OCI-LY3 (cell line): ENCODE results near the gene SGPP2.
"Not testable (repeated sequence)": the region's sequence is repeated elsewhere in the genome, so short reads cannot be mapped to it uniquely, and the experiment has no call there.

Experiments used
- H2AFZ ChIP-seq: fragments of 200-600, 300-600 bp; shearing (Covaris generic); 2 replicates; pipeline ENCODE4 v1.6.0; 2014; ENCODE audit warnings: antibody characterized with exemption, low read depth, low read length
- H3K27ac ChIP-seq: fragments of 200-600, 300-600 bp; sonication (generic); 2 replicates; pipeline ENCODE4 v1.5.1; 2014; ENCODE audit warnings: mild to moderate bottlenecking, low read length, moderate library complexity, mixed read lengths
- H3K27me3 ChIP-seq: fragments of 200-600, 300-600 bp; sonication (generic); 2 replicates; pipeline ENCODE4 v1.6.1; 2014; ENCODE audit warnings: low read depth, low read length, mixed read lengths
- H3K36me3 ChIP-seq: fragments of 200-600, 300-600 bp; sonication (generic); replicated peaks from 2 replicates; pipeline ENCODE3; 2014; ENCODE audit warnings: low read depth, low read length, mixed read lengths
- H3K4me1 ChIP-seq: fragments of 300-600, 200-600 bp; sonication (generic); 2 replicates; pipeline ENCODE4 v1.6.1; 2014; ENCODE audit warnings: low read length, mixed read lengths
- H3K4me2 ChIP-seq: fragments of 200-600, 300-600 bp; sonication (generic); 2 replicates; pipeline ENCODE4 v1.6.1; 2014; ENCODE audit warnings: low read length, mixed read lengths
- H3K4me3 ChIP-seq: fragments of 300-600, 200-600 bp; sonication (generic); 2 replicates; pipeline ENCODE4 v1.5.1; 2014; ENCODE audit warnings: antibody characterized with exemption, mild to moderate bottlenecking, low read length, moderate library complexity
- H3K79me2 ChIP-seq: fragments of 300-600, 200-600 bp; shearing (Covaris generic); 2 replicates; pipeline ENCODE4 v1.6.1; 2014; ENCODE audit warnings: mild to moderate bottlenecking, low read length, mixed read lengths
- H3K9ac ChIP-seq: fragments of 300-600, 200-600 bp; shearing (Covaris generic); 2 replicates; pipeline ENCODE4 v1.6.0; 2014; ENCODE audit warnings: mild to moderate bottlenecking, low read length, moderate library complexity
- H3K9me3 ChIP-seq: fragments of 200-600, 300-600 bp; shearing (Covaris generic); 2 replicates; pipeline ENCODE4 v1.6.1; 2014; ENCODE audit warnings: low read length, mixed read lengths; ENCODE audit not compliant: insufficient read depth
- H4K20me1 ChIP-seq: fragments of 200-600, 300-600 bp; sonication (generic); 2 replicates; pipeline ENCODE4 v1.6.1; 2016; ENCODE audit warnings: low read length, mixed read lengths; ENCODE audit not compliant: insufficient read depth
- EZH2phosphoT487 ChIP-seq: fragments of 200-600 bp; shearing (Covaris generic); IDR thresholded peaks from 2 replicates; pipeline ENCODE4 v1.6.1; 2018; ENCODE audit warnings: antibody characterized with exemption, mixed run types, low read depth
- TF ChIP-seq, protein P1 (sequence below): fragments of 200-600, 300-600 bp; sonication (generic); IDR thresholded peaks from 2 replicates; pipeline ENCODE4 v1.5.1; 2014; ENCODE audit warnings: antibody characterized with exemption, low read length, low read depth

Gene SGPP2

DNA sequence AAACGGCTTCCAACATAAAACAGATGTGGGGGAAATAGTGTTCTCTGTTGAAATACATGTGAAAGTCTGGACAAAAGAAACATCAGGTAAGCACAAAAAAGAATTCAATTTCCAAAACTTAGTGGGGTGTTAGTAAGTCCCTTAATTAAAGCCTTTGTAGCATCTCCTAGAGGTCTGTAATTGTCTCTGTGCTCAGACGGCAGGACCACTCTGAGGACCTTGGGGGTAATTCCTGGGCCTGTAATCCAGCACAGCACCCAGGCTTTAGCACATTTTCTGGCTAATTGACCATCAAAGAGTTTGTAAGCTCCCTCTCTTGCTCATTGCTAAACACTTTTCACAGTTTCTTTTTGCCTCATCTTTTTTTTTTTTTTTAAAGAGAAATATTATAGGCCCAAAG is 151.3 kb downstream of the SGPP2 start:
- Histone ChIP-seq H3K9me3 (no peaks in the 10 kb centered on the region), H3K4me2 (no peak overlapping the region), H4K20me1 (no peaks in the 10 kb centered on the region), H3K27ac (no peak overlapping the region), H3K9ac (no peak overlapping the region), H3K4me3 (no peak overlapping the region), H3K79me2 (peaks cover 5% of the 10 kb centered on the region), H2AFZ (no peak overlapping the region), H3K4me1 (no peaks in the 10 kb centered on the region), H3K36me3 (peaks cover 7% of the 10 kb centered on the region), H3K27me3 (no peaks in the 10 kb centered on the region)
- TF ChIP-seq, protein P1, sequence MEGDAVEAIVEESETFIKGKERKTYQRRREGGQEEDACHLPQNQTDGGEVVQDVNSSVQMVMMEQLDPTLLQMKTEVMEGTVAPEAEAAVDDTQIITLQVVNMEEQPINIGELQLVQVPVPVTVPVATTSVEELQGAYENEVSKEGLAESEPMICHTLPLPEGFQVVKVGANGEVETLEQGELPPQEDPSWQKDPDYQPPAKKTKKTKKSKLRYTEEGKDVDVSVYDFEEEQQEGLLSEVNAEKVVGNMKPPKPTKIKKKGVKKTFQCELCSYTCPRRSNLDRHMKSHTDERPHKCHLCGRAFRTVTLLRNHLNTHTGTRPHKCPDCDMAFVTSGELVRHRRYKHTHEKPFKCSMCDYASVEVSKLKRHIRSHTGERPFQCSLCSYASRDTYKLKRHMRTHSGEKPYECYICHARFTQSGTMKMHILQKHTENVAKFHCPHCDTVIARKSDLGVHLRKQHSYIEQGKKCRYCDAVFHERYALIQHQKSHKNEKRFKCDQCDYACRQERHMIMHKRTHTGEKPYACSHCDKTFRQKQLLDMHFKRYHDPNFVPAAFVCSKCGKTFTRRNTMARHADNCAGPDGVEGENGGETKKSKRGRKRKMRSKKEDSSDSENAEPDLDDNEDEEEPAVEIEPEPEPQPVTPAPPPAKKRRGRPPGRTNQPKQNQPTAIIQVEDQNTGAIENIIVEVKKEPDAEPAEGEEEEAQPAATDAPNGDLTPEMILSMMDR: no peak
- TF ChIP-seq EZH2phosphoT487: no peak

DNA sequence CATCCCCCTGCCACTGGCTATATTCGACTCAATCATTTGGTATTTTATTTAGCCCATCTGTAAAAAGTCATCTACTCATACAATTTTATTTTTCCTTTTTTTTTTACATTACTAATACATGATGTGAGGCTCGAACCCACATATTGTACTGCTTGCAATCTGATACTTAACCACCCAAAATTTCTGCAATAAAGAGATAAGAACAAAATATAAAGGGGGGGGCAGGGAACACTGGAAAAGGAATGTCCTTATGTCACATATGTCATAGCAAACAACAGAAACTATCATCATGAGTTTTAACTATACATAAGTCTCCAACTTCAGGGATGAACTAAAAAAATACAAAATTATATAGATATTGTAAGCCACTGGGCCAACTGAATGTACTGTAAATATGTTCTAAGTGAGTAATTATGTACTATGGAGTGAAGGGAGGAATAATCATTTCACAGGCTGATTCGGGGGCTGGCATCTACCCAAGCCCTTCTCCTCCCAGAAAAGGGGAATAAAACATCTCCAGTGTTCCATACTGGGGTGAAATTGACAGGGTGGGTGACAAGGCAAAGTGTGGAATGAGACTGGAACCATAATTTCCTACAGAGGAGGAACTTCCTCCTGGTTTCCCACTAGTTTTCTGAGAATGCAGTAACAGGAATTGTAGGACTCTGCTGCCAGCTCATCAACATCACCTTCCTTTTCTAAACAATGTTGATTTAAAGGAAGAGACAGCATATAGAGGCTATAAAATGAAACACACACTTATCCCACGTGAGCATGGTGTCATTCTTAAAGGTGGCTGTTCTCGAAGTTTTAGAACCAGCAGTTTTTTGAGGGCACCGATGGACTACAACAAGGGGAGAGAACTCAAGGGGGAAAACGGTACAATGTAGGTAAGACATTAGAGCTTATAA is 152.1 kb downstream of the SGPP2 start:
- no peaks in the 10 kb centered on the region for H3K4me1 ChIP-seq
- H4K20me1 ChIP-seq: no peaks in the 10 kb centered on the region
- peaks cover 3% of the 10 kb centered on the region for H3K36me3 ChIP-seq
- TF ChIP-seq EZH2phosphoT487: no peak
- TF ChIP-seq, protein P1: no peak
- no peak overlapping the region for H3K4me3 ChIP-seq
- no peaks in the 10 kb centered on the region for H3K27me3 ChIP-seq
- H3K79me2 ChIP-seq: peaks cover 6% of the 10 kb centered on the region
- no peak overlapping the region for H2AFZ ChIP-seq
- H3K9me3 ChIP-seq: no peaks in the 10 kb centered on the region
- H3K4me2 ChIP-seq: no peak overlapping the region
- H3K27ac ChIP-seq: no peak overlapping the region
- H3K9ac ChIP-seq: no peak overlapping the region

DNA sequence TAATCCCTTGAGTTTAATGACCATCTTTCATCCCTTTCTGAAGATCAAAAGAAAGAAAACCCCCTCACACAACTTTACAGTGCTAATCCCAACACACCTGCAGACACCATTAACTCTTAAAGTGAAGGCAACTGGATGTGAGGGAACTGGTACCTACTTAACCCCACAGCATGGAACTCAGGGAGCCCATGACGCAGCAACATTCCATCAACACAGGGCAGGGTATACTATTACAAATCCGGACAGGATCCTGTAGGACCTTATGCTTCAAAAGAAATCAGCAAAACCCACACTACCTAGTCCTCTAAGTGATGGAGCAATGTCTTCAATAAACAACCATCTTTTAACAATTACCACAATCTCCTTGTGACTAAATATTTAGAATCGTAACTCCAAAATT is 153.0 kb downstream of the SGPP2 start:
- Histone ChIP-seq H3K4me2 (no peak overlapping the region), H3K27me3 (no peaks in the 10 kb centered on the region), H3K79me2 (peaks cover 11% of the 10 kb centered on the region)

DNA sequence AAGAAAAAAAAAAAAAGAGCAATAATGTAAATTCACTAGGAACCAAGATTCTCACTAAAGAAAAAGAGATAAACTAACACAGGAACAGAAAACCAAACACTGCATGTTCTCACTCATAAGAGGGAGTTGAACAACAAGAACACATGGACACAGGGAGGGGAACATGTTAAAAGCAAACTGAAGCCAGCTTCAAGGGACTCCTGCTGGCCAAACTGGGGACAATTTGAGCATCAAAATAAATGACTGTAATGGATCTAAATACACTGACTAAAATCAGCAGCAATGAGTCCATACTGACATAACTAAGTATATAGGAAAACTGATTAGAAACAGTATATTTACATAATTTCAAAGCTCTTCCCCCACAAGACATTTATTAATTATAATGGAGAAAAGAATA is 158.6 kb downstream of the SGPP2 start:
- Histone ChIP-seq H3K27ac (no peak overlapping the region), H3K4me1 (no peaks in the 10 kb centered on the region), H3K27me3 (no peaks in the 10 kb centered on the region), H3K4me2 (no peak overlapping the region), H3K4me3 (no peak overlapping the region), H3K36me3 (no peaks in the 10 kb centered on the region), H3K9me3 (no peaks in the 10 kb centered on the region), H3K9ac (no peak overlapping the region), H4K20me1 (no peaks in the 10 kb centered on the region), H3K79me2 (peaks cover 8% of the 10 kb centered on the region), H2AFZ (no peak overlapping the region)
- TF ChIP-seq, protein P1: peak; percentile 10; the same call in 1 of the 2 replicates
- TF ChIP-seq EZH2phosphoT487: no peak

More for the DNA sequence above, 153.0 kb downstream of the SGPP2 start:
- Histone ChIP-seq H3K9ac (no peak overlapping the region), H3K36me3 (no peaks in the 10 kb centered on the region), H4K20me1 (no peaks in the 10 kb centered on the region), H3K4me3 (no peak overlapping the region), H3K4me1 (no peaks in the 10 kb centered on the region), H3K27ac (no peak overlapping the region), H3K9me3 (no peaks in the 10 kb centered on the region), H2AFZ (no peak overlapping the region)
- TF ChIP-seq, protein P1: no peak
- no peak for TF ChIP-seq EZH2phosphoT487

DNA sequence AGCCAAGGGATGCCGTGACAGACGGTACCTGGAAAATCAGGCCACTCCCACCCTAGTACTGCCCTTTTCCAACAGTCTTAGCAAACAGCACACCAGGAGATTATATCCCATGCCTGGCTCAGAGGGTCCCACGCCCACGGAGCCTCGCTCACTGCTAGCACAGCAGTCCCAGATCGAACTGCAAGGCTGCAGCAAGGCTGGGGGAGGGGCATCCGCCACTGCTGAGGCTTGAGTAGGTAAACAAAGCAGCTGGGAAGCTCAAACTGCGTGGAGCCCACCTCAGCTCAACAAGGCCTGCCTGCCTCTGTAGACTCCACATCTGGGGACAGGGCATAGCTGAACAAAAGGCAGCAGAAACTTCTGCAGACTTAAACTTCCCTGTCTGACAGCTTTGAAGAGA is 160.2 kb downstream of the SGPP2 start:
- not testable (repeated sequence) for H3K36me3 ChIP-seq, H3K4me2 ChIP-seq, H3K27me3 ChIP-seq, H3K9me3 ChIP-seq, H3K4me3 ChIP-seq, H3K79me2 ChIP-seq, H2AFZ ChIP-seq, H3K27ac ChIP-seq, H3K9ac ChIP-seq, H3K4me1 ChIP-seq, H4K20me1 ChIP-seq
